ENCODE data around the gene KRTAP4-11. TPM values are rescaled to one million over a fixed set of nuclear protein-coding genes. Genes with fewer than 3 reads are reported as not detected.
"Not testable (repeated sequence)": the region's sequence is repeated elsewhere in the genome, so short reads cannot be mapped to it uniquely, and the experiment has no call there.

The KRTAP4-11 gene
- total RNA-seq, 1 donor from 2014 or later: not detected

GRCh38 chr17:41101586-41102259 lies 16.4 kb downstream of the KRTAP4-11 start, which contains the start of gene KRTAP4-16:
TSS of gene KRTAP4-16 (minus strand) at chr17:41102209. CDS start at chr17:41102209, 0 bp downstream.
- no peaks in the 10 kb centered on the region for H3K36me3 ChIP-seq
- H3K9me3 ChIP-seq: no peaks in the 10 kb centered on the region
- H3K4me3 ChIP-seq: no peak within 1 kb of the TSS
- no peaks in the 10 kb centered on the region for H3K4me1 ChIP-seq
- no peaks in the 10 kb centered on the region for H3K27me3 ChIP-seq
- intact Hi-C loops (cut with DNase I): no loop called here
- no peak within 1 kb of the TSS for H3K27ac ChIP-seq
- TF ChIP-seq, protein P1, sequence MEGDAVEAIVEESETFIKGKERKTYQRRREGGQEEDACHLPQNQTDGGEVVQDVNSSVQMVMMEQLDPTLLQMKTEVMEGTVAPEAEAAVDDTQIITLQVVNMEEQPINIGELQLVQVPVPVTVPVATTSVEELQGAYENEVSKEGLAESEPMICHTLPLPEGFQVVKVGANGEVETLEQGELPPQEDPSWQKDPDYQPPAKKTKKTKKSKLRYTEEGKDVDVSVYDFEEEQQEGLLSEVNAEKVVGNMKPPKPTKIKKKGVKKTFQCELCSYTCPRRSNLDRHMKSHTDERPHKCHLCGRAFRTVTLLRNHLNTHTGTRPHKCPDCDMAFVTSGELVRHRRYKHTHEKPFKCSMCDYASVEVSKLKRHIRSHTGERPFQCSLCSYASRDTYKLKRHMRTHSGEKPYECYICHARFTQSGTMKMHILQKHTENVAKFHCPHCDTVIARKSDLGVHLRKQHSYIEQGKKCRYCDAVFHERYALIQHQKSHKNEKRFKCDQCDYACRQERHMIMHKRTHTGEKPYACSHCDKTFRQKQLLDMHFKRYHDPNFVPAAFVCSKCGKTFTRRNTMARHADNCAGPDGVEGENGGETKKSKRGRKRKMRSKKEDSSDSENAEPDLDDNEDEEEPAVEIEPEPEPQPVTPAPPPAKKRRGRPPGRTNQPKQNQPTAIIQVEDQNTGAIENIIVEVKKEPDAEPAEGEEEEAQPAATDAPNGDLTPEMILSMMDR (IDR thresholded peaks at IDR 0.05): no peak
- DNase-seq (ENCODE audit: low spot score in 2 of 2): no peak

- H3K27me3 ChIP-seq; H3K36me3 ChIP-seq; H3K27ac ChIP-seq; H3K4me1 ChIP-seq; H3K9me3 ChIP-seq; DNase-seq (ENCODE audit: low spot score in 2 of 2); intact Hi-C loops (cut with DNase I); H3K4me3 ChIP-seq: not testable (repeated sequence)
These were observed 18.3 kb downstream of the KRTAP4-11 start for GRCh38 chr17:41099682-41100480.

- no peak for DNase-seq (ENCODE audit: low spot score in 2 of 2)
- no peaks in the 10 kb centered on the region for H3K36me3 ChIP-seq
- H3K27me3 ChIP-seq: no peaks in the 10 kb centered on the region
- H3K4me1 ChIP-seq: no peaks in the 10 kb centered on the region
- intact Hi-C loops (cut with DNase I): no loop called here
- H3K4me3 ChIP-seq: no peak overlapping the region
- H3K27ac ChIP-seq: no peak overlapping the region
- TF ChIP-seq, protein P1 (IDR thresholded peaks at IDR 0.05): no peak
- no peaks in the 10 kb centered on the region for H3K9me3 ChIP-seq
These were observed 19.7 kb downstream of the KRTAP4-11 start for GRCh38 chr17:41098481-41098880.

DNA sequence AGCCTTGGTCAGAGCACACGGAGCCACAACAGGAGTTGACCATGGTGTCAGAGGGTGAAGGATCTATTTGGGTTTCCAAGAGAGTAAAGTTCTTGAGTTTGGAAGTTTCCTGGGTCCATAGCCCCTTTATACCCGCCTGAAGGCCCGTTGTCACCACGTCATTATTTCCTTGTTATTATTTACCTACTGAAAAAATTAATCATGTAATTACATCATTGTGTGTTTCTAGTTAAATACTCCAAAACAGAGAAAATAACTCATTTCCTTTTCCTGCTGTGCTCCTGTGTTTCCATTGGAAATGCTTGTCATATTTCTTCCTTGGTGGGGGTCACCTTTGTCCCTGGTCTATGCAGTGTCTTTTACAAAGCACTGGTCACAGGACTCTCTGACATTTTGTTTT lies 20.1 kb downstream of the KRTAP4-11 start, which contains the start of gene KRTAP4-8:
TSS of gene KRTAP4-8 (minus strand) at position 101 of the 400 bp plus-strand sequence. CDS start at position 43, 58 bp downstream.
- Histone ChIP-seq H3K27ac (no peak within 1 kb of the TSS), H3K4me3 (no peak within 1 kb of the TSS), H3K9me3 (no peaks in the 10 kb centered on the region), H3K4me1 (no peaks in the 10 kb centered on the region), H3K27me3 (no peaks in the 10 kb centered on the region), H3K36me3 (no peaks in the 10 kb centered on the region)
- TF ChIP-seq, protein P1 (IDR thresholded peaks at IDR 0.05): no peak
- DNase-seq (ENCODE audit: low spot score in 2 of 2): no peak
- intact Hi-C loops (cut with DNase I): no loop called here

GRCh38 chr17:41096055-41096454 lies 22.1 kb downstream of the KRTAP4-11 start:
- H3K27ac ChIP-seq: no peak overlapping the region
- TF ChIP-seq, protein P1 (IDR thresholded peaks at IDR 0.05): no peak
- no peak for DNase-seq (ENCODE audit: low spot score in 2 of 2)
- intact Hi-C loops (cut with DNase I): no loop called here
- H3K36me3 ChIP-seq: no peaks in the 10 kb centered on the region
- H3K27me3 ChIP-seq: no peaks in the 10 kb centered on the region
- no peaks in the 10 kb centered on the region for H3K9me3 ChIP-seq
- H3K4me3 ChIP-seq: no peak overlapping the region
- H3K4me1 ChIP-seq: no peaks in the 10 kb centered on the region

DNA sequence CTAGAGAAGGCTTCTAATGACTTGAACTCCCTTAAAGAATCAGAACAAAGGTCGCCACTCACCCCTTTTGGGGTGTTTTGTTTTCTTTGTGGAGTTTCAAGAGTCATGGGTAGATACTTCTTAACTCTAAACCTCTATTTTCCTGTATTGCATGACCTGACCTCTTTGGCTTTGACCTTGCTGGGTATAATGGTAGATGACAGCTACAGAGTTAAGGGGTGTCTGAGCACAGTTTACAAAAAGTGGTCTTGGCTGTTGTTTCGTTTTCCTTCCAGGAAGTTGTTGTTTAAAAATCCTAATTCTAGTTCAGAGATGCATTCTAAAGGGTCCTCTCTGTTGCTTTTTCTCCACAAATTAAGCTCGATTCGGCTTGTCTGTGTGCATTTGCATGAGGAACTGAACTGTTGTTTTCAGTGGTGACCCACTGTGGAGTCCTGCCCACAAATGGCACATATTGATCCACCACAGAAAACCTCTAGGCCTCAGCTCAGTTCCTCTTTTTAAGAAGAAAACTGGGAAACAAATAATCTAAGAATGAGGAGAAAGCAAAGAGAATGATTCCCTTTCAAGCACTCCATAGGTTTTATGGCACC lies 29.3 kb downstream of the KRTAP4-11 start:
- H3K36me3 ChIP-seq; H3K4me3 ChIP-seq; DNase-seq (ENCODE audit: low spot score in 2 of 2); H3K9me3 ChIP-seq; intact Hi-C loops (cut with DNase I); H3K4me1 ChIP-seq; H3K27ac ChIP-seq; H3K27me3 ChIP-seq: not testable (repeated sequence)

DNA sequence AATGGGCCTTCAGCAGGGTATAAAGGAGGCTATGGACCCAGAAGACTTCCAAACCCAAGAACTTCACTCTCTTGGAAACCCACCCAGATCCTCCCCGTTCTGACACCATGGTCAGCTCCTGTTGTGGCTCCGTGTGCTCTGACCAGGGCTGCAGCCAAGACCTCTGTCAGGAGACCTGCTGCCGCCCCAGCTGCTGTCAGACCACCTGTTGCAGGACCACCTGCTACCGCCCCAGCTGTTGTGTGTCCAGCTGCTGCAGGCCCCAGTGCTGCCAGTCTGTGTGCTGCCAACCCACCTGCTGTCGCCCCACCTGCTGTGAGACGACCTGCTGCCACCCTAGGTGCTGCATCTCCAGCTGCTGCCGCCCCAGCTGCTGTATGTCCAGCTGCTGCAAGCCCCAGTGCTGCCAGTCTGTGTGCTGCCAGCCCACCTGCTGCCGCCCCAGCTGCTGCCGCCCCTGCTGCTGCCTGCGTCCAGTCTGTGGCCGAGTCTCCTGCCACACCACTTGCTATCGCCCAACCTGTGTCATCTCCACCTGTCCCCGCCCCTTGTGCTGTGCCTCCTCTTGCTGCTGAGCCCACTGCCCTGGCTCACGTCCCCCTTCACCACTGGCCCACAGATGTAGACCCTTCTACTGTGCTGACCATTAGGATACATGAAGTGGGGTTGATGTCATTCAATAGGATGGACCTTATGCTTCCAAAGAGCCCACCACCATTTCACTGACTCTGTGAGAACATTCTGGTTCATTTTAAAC lies 33.9 kb downstream of the KRTAP4-11 start, which contains the start of gene KRTAP4-7:
TSS of gene KRTAP4-7 (plus strand) at position 51 of the 757 bp plus-strand sequence. CDS start at position 108, 57 bp downstream.
- H3K27ac ChIP-seq; DNase-seq (ENCODE audit: low spot score in 2 of 2); H3K27me3 ChIP-seq; H3K36me3 ChIP-seq; H3K9me3 ChIP-seq; intact Hi-C loops (cut with DNase I); H3K4me1 ChIP-seq; H3K4me3 ChIP-seq: not testable (repeated sequence)

DNA sequence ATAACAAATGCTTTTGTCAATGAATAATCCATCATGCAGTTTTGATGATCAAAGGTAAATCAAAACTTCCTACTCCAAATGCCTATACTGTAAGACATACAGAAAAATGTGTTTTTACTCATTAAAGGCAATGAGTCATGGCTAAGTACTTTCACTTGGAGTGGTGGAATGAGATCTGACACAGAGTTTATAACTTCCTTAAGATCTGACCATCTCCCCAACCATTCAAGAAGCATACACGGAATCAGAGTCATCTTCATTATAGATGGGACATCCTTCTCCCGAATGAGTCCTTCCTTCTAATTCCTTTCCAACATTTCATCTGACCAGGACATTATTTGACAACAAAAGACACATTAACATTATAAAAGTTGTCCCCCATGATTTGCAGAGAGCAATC lies 34.7 kb downstream of the KRTAP4-11 start:
- H3K27me3 ChIP-seq; H3K4me1 ChIP-seq; intact Hi-C loops (cut with DNase I); DNase-seq (ENCODE audit: low spot score in 2 of 2); H3K27ac ChIP-seq; H3K4me3 ChIP-seq; H3K36me3 ChIP-seq; H3K9me3 ChIP-seq: not testable (repeated sequence)
